Body of pancreas (tissue), 4 donors: Measurements from ENCODE around the gene NFIA.

ENCODE experiments used
- POLR2A ChIP-seq, 3 donors: fragments of 450-650 bp; IDR thresholded peaks; one replicate each; pipeline ENCODE4 v1.6.1; 2016; ENCODE audit warnings: antibody characterized with exemption in 3 of 3, mild to moderate bottlenecking in 2 of 3
- TF ChIP-seq, protein P1 (sequence below), 7 experiments: fragments of 450-650 bp in 4 of 7; fragments of 200-600 bp in 3 of 7; sonication (generic) in 3 of 7; IDR thresholded peaks; one replicate each; pipeline ENCODE4 v1.5.1; 2016 to 2019; ENCODE audit warnings: antibody characterized with exemption in 7 of 7

- TF ChIP-seq, protein P1, sequence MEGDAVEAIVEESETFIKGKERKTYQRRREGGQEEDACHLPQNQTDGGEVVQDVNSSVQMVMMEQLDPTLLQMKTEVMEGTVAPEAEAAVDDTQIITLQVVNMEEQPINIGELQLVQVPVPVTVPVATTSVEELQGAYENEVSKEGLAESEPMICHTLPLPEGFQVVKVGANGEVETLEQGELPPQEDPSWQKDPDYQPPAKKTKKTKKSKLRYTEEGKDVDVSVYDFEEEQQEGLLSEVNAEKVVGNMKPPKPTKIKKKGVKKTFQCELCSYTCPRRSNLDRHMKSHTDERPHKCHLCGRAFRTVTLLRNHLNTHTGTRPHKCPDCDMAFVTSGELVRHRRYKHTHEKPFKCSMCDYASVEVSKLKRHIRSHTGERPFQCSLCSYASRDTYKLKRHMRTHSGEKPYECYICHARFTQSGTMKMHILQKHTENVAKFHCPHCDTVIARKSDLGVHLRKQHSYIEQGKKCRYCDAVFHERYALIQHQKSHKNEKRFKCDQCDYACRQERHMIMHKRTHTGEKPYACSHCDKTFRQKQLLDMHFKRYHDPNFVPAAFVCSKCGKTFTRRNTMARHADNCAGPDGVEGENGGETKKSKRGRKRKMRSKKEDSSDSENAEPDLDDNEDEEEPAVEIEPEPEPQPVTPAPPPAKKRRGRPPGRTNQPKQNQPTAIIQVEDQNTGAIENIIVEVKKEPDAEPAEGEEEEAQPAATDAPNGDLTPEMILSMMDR (IDR thresholded peaks at IDR 0.05), result no peak
- no peak for TF ChIP-seq POLR2A (IDR thresholded peaks at IDR 0.05)
These were observed 39.3 kb downstream of the NFIA start for GRCh38 chr1:61121631-61122030.
